ENCODE measurements around the gene MISP3. TPM values are rescaled to one million over a fixed set of nuclear protein-coding genes. Genes with fewer than 3 reads are reported as not detected.

Gene MISP3
- total and polyA plus RNA-seq, 2 of the 8 experiments (the other 6 are each of a cell fraction or from before 2014, with no cell fraction given): 0.74 to 1.4 TPM

DNA sequence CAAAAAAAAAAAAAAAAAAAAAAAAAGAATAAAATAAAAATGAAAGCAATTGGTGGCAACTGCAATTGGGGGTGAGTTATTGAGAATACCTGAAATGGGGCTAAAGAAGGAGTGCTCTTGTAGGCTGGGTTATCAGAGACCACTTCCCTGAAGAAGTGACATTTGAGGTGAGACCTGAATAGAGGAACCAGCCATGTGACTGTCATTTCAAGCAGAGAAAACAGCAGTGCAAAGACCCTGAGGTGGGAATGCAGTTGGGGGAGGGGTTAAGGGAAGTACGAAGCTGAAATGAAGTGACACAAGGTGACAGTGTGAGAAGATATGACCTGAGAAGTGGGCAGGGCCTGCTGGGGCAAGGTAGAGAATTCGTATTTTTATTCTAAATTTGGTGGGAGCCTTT, 6.5 kb upstream of the MISP3 start:
- Histone ChIP-seq H2BK12ac (ENCODE audit: low read depth, low read length) (no peak overlapping the region), H3K9ac (replicated peaks in 1 of 4; ENCODE audit: extremely low read depth in 1 of 4, low read depth in 3 of 4, low read length in 3 of 4) (no peak overlapping the region), H3K18ac (ENCODE audit: extremely low read depth, low read length) (no peak overlapping the region), H4K91ac (replicated peaks; ENCODE audit: insufficient read length, low read length) (no peak overlapping the region), H3K27me3 (replicated peaks in 1 of 4; ENCODE audit: control insufficient read depth in 3 of 4, extremely low read depth in 1 of 4, insufficient read depth in 3 of 4, low read length in 3 of 4) (peaks cover 0 to 4% (median 2%) of the 10 kb centered on the region in 4 experiments; a peak in 3 of 7 replicates), H2BK120ac (replicated peaks; ENCODE audit: low read depth, low read length) (no peak overlapping the region), H4K8ac (ENCODE audit: extremely low read depth, insufficient read depth, low read length) (no peak overlapping the region), H4K5ac (ENCODE audit: insufficient read length, low read depth, low read length) (no peak overlapping the region), H2BK5ac (ENCODE audit: low read depth, low read length) (no peak overlapping the region), H3K36me3 (ENCODE audit: control insufficient read depth in 2 of 4, insufficient read depth in 4 of 4, low read length in 3 of 4) (no peaks in the 10 kb centered on the region), H3K4me3 (ENCODE audit: extremely low read depth in 1 of 4, insufficient read depth in 2 of 4, low read depth in 3 of 4, low read length in 4 of 4) (no peak overlapping the region), H4K20me1 (replicated peaks in 1 of 2; ENCODE audit: control insufficient read depth in 1 of 2, insufficient read depth in 2 of 2, low read length in 2 of 2) (no peaks in the 10 kb centered on the region), H3K79me2 (ENCODE audit: control insufficient read depth in 1 of 2, insufficient read depth in 2 of 2, low read length in 2 of 2) (no peaks in the 10 kb centered on the region), H3K4me2 (ENCODE audit: insufficient read depth in 1 of 2, low read depth in 2 of 2, low read length in 2 of 2) (no peak overlapping the region), H2BK15ac (ENCODE audit: low read length) (no peak overlapping the region), H3K4ac (replicated peaks; ENCODE audit: insufficient read length, low read depth, low read length) (no peak overlapping the region), H2BK20ac (ENCODE audit: low read length) (no peak overlapping the region), H3K14ac (ENCODE audit: insufficient read length) (no peak overlapping the region), H3K79me1 (ENCODE audit: low read depth, low read length) (no peaks in the 10 kb centered on the region), H3K23ac (ENCODE audit: insufficient read length) (no peak overlapping the region), H3K23me2 (ENCODE audit: low read depth, low read length) (no peaks in the 10 kb centered on the region), H2AK5ac (ENCODE audit: low read depth, low read length) (no peak overlapping the region), H2AFZ (ENCODE audit: low read length) (no peak overlapping the region), H3K27ac (ENCODE audit: low read depth, low read length) (no peak overlapping the region), H3K9me3 (ENCODE audit: insufficient read depth in 2 of 2, low read depth in 1 of 2, low read length in 1 of 2) (no peaks in the 10 kb centered on the region), H3K56ac (replicated peaks; ENCODE audit: insufficient read length, low read depth, low read length) (no peak overlapping the region), H3K4me1 (replicated peaks in 1 of 4; ENCODE audit: control insufficient read depth in 3 of 4, insufficient read depth in 4 of 4, low read length in 3 of 4) (peaks cover 0 to 3% (median 1%) of the 10 kb centered on the region in 4 experiments; a peak in 2 of 7 replicates)
- CTCF ChIA-PET (ENCODE audit: partially characterized antibody): interaction anchor here (1.3 kb wide), 1 partner anchor 20 kb away, joined by 3 read pairs; no protein-coding TSS in a partner anchor
- FAIRE-seq (no peak), DNase-seq (ENCODE audit: low read depth in 1 of 2, low spot score in 2 of 2) (no peak)
- no peak for TF ChIP-seq SP1 (IDR thresholded peaks at IDR 0.05; ENCODE audit: low read depth, low read length)
- no peak for TF ChIP-seq POU5F1 (IDR thresholded peaks at IDR 0.05; ENCODE audit: low read depth, low read length)
- no peak for TF ChIP-seq CHD2 (IDR thresholded peaks at IDR 0.05; ENCODE audit: low read length)
- no peak for TF ChIP-seq TAF1 (IDR thresholded peaks at IDR 0.05; ENCODE audit: low read depth, low read length)
- WGBS, 2 experiments (ENCODE audit: extremely low coverage in 1 of 2, insufficient coverage in 1 of 2, insufficient read length in 1 of 2, insufficient replicate concordance in 2 of 2, low coverage in 1 of 2, low lambda C conversion rate in 2 of 2, missing lambda C conversion rate in 1 of 2): 77% methylated on average over 2 of the region's 2 CpGs; no CpG with 5 or more reads in 1 of the 2 experiments
- POLR2A ChIA-PET (ENCODE audit: partially characterized antibody): no interaction called here
